ENCODE data around the gene SMPD3. TPM values are rescaled to one million over a fixed set of nuclear protein-coding genes. Genes with fewer than 3 reads are reported as not detected.

The SMPD3 gene
- total and polyA plus RNA-seq, 2 of the 8 experiments (the other 6 are each of a cell fraction or from before 2014, with no cell fraction given): 0.39 to 1.3 TPM

GRCh38 chr16:68473358-68474070, 25.2 kb upstream of the SMPD3 start:
- Histone ChIP-seq H3K9ac (replicated peaks in 1 of 4; ENCODE audit: extremely low read depth in 1 of 4, low read depth in 3 of 4, low read length in 3 of 4) (no peak overlapping the region), H3K4me3 (ENCODE audit: extremely low read depth in 1 of 4, insufficient read depth in 2 of 4, low read depth in 3 of 4, low read length in 4 of 4) (no peak overlapping the region), H4K20me1 (replicated peaks in 1 of 2; ENCODE audit: control insufficient read depth in 1 of 2, insufficient read depth in 2 of 2, low read length in 2 of 2) (no peaks in the 10 kb centered on the region), H3K56ac (replicated peaks; ENCODE audit: insufficient read length, low read depth, low read length) (no peak overlapping the region), H2BK5ac (ENCODE audit: low read depth, low read length) (no peak overlapping the region; the same call in 1 of the 2 replicates), H2BK12ac (ENCODE audit: low read depth, low read length) (no peak overlapping the region), H3K27me3 (replicated peaks in 1 of 4; ENCODE audit: control insufficient read depth in 3 of 4, extremely low read depth in 1 of 4, insufficient read depth in 3 of 4, low read length in 3 of 4) (no peaks in the 10 kb centered on the region), H4K8ac (ENCODE audit: extremely low read depth, insufficient read depth, low read length) (no peak overlapping the region), H3K27ac (ENCODE audit: low read depth, low read length) (no peak overlapping the region), H2AK5ac (ENCODE audit: low read depth, low read length) (no peak overlapping the region), H2BK15ac (ENCODE audit: low read length) (no peak overlapping the region), H3K4ac (replicated peaks; ENCODE audit: insufficient read length, low read depth, low read length) (no peak overlapping the region), H4K91ac (replicated peaks; ENCODE audit: insufficient read length, low read length) (no peak overlapping the region), H3K4me2 (ENCODE audit: insufficient read depth in 1 of 2, low read depth in 2 of 2, low read length in 2 of 2) (no peak overlapping the region), H3K79me2 (ENCODE audit: control insufficient read depth in 1 of 2, insufficient read depth in 2 of 2, low read length in 2 of 2) (no peaks in the 10 kb centered on the region), H3K23ac (ENCODE audit: insufficient read length) (no peak overlapping the region), H2AFZ (ENCODE audit: low read length) (no peak overlapping the region), H3K23me2 (ENCODE audit: low read depth, low read length) (no peaks in the 10 kb centered on the region), H3K18ac (ENCODE audit: extremely low read depth, low read length) (no peak overlapping the region), H3K9me3 (ENCODE audit: insufficient read depth in 2 of 2, low read depth in 1 of 2, low read length in 1 of 2) (peaks cover 0 to 8% of the 10 kb centered on the region in 2 experiments; a peak in 2 of 4 replicates), H4K5ac (ENCODE audit: insufficient read length, low read depth, low read length) (no peak overlapping the region), H3K4me1 (replicated peaks in 1 of 4; ENCODE audit: control insufficient read depth in 3 of 4, insufficient read depth in 4 of 4, low read length in 3 of 4) (peaks cover 0 to 3% (median 0%) of the 10 kb centered on the region in 4 experiments; a peak in 2 of 7 replicates), H3K79me1 (ENCODE audit: low read depth, low read length) (no peaks in the 10 kb centered on the region), H3K14ac (ENCODE audit: insufficient read length) (no peak overlapping the region), H3K36me3 (ENCODE audit: control insufficient read depth in 2 of 4, insufficient read depth in 4 of 4, low read length in 3 of 4) (no peaks in the 10 kb centered on the region), H2BK120ac (replicated peaks; ENCODE audit: low read depth, low read length) (no peak overlapping the region), H2BK20ac (ENCODE audit: low read length) (no peak overlapping the region)
- 79% methylated on average over 7 of the region's 7 CpGs; no CpG with 5 or more reads in 1 of the 2 experiments for WGBS, 2 experiments (ENCODE audit: extremely low coverage in 1 of 2, insufficient coverage in 1 of 2, insufficient read length in 1 of 2, insufficient replicate concordance in 2 of 2, low coverage in 1 of 2, low lambda C conversion rate in 2 of 2, missing lambda C conversion rate in 1 of 2)
- ChIA-PET POLR2A (ENCODE audit: partially characterized antibody) (interaction anchor here (1.4 kb wide), 1 partner anchor 27 kb away, joined by 4 read pairs; no protein-coding TSS in a partner anchor), CTCF (ENCODE audit: partially characterized antibody) (interaction anchor here (1.0 to 1.5 kb wide), 6 partner anchors 17 to 92 kb away, joined by 3 to 7 read pairs (median 4); no protein-coding TSS in a partner anchor)
- FAIRE-seq: no peak
- no peak for DNase-seq (ENCODE audit: low read depth in 1 of 2, low spot score in 2 of 2)
- TF ChIP-seq ZNF274 (IDR thresholded peaks at IDR 0.05; ENCODE audit: borderline replicate concordance, extremely low read depth, low read length) (no peak), RAD21 (IDR thresholded peaks at IDR 0.05 in 1 of 2, conservative IDR thresholded peaks at IDR 0.05 in 1 of 2; ENCODE audit: low read depth in 2 of 2, low read length in 2 of 2) (no peak), ASH2L (IDR thresholded peaks at IDR 0.05; ENCODE audit: low read length) (no peak), POU5F1 (IDR thresholded peaks at IDR 0.05; ENCODE audit: low read depth, low read length) (no peak), RFX5 (IDR thresholded peaks at IDR 0.05; ENCODE audit: borderline replicate concordance, low read depth, low read length) (no peak), HDAC6 (IDR thresholded peaks at IDR 0.05; ENCODE audit: low read depth, low read length) (no peak), NANOG (IDR thresholded peaks at IDR 0.05; ENCODE audit: insufficient read depth, low read depth, low read length, poor library complexity, severe bottlenecking) (no peak), CHD2 (IDR thresholded peaks at IDR 0.05; ENCODE audit: low read length) (no peak), GTF2F1 (IDR thresholded peaks at IDR 0.05; ENCODE audit: borderline replicate concordance, low read depth, low read length) (no peak), RNF2 (IDR thresholded peaks at IDR 0.05; ENCODE audit: borderline replicate concordance, low read depth, low read length, missing control alignments, poor library complexity, severe bottlenecking) (no peak), EGR1 (IDR thresholded peaks at IDR 0.05; ENCODE audit: borderline replicate concordance, low read depth, low read length) (no peak), EZH2 (IDR thresholded peaks at IDR 0.05; ENCODE audit: low read depth, low read length, severe bottlenecking) (no peak)
